GM21515 (cell line): ENCODE results near the gene CORO2A.

Source experiments
- ATAC-seq: cut with Tn5 transposase; IDR thresholded peaks from one replicate; pipeline ENCODE4 v1.9.1; 2021; ENCODE audit not compliant: unreplicated experiment

The CORO2A gene, protein sequence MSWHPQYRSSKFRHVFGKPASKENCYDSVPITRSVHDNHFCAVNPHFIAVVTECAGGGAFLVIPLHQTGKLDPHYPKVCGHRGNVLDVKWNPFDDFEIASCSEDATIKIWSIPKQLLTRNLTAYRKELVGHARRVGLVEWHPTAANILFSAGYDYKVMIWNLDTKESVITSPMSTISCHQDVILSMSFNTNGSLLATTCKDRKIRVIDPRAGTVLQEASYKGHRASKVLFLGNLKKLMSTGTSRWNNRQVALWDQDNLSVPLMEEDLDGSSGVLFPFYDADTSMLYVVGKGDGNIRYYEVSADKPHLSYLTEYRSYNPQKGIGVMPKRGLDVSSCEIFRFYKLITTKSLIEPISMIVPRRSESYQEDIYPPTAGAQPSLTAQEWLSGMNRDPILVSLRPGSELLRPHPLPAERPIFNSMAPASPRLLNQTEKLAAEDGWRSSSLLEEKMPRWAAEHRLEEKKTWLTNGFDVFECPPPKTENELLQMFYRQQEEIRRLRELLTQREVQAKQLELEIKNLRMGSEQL

GRCh38 chr9:98192503-98193335 is at the start of gene CORO2A:
CORO2A (minus strand) TSS chr9:98192637; CDS start chr9:98157660, 34,977 bp downstream.
- ATAC-seq: peak; percentile 63

DNA sequence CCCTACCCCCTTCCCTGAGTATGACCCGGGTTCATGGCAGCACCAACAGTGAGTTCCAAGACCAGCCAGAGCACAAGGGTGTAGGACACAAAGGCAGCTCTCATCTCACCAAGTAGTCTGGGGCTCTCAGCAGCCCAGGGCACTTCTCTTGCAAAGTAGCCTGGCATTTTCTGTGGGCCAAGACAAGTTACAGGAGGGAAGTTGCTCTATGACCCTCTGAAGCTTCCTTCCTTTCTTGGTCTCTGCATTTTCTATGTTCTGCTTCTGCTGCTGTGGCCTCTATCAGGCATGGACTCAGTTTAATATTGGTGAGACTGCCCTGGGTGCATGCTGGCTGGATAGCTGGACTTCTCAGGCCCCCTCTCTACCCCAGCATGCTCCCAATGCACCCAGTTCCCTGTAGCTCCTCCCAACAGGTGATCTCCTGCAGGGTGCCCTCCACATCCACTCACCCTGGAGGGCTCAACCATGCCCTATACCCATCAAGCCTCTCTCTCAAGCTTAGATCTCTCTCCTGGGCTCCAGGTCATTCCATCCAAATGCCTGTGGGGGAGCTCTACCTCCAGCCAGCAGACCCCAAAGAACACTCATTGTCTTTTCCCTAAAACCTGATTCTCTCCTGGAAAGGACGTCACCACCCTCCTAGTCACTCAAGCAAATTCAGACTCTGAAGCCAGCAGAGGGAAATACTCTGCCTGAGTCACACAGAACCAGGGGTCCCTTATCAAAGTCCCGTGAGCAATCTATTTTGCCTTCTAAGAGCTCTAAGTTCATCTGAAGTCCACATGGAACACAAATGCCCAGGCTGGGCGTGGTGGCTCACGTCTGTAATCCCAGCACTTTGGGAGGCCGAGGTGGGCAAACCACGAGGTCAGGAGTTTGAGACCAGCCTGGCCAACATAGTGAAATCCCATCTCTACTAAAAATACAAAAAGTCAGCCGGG is 49.2 kb upstream of the CORO2A start:
- no peak for ATAC-seq

DNA sequence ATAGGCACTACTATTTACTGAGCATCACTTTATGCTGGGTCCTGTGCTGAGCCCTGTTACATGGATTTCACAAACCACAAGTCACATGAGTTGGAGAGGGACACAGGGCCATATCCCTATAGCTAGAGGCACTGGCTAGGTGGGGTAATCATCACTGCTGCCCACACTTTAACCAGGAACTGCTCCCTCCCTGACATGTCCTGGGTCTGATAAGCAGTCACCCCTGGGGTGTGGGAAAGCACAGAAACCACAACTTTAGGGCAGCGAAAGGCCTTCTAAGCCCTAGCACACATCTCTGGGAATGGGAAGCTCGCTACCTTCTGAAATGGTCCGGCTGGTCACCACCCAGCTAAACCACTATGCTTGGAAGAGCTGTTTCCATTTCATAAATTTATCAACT is 48.0 kb upstream of the CORO2A start:
- ATAC-seq: no peak

- no peak for ATAC-seq
These were observed 44.6 kb upstream of the CORO2A start for GRCh38 chr9:98236901-98237487.

GRCh38 chr9:98235126-98235525 is 42.7 kb upstream of the CORO2A start:
- ATAC-seq: no peak

GRCh38 chr9:98234245-98234825 is 41.9 kb upstream of the CORO2A start:
- ATAC-seq: no peak

DNA sequence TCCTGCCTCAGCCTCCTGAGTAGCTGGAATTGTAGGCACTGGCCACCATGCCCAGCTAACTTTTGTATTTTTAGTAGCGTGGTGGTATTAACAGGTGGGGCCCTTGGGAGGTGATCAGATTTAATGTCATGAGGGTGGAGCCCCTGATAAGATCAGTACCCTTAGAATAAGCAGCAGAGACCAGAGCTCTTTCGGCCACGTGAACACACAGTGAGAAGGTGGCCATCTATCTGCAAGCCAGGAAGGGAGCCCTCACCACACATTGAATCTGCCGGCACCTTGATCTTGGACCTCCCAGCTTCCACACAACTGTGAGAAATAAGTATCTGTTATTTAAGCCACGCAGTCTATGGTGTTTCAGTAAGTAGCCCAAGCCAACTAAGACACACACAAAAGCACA is 40.5 kb upstream of the CORO2A start:
- no peak for ATAC-seq

- ATAC-seq: no peak
These were observed 39.5 kb upstream of the CORO2A start for GRCh38 chr9:98231770-98232478.

- no peak for ATAC-seq
These were observed 38.4 kb upstream of the CORO2A start for GRCh38 chr9:98230789-98231188.

DNA sequence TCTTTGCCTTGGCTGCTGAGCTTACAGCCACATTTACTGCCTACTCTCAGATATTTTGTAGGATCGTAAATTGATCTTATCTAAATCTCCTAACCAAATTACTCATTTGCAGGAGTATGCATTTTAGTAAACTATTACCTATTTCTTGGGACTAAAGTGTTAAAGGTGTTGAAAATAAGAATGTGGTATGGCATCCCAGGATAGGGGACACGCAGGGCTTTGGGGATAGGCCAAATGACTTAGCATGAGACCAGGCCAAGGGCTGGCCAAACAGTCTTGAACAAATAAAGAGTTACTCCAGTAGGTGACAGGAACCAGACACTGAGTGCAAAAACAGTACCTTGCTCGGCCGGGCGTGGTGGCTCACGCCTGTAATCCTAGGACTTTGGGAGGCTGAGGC is 37.9 kb upstream of the CORO2A start:
- ATAC-seq: no peak

DNA sequence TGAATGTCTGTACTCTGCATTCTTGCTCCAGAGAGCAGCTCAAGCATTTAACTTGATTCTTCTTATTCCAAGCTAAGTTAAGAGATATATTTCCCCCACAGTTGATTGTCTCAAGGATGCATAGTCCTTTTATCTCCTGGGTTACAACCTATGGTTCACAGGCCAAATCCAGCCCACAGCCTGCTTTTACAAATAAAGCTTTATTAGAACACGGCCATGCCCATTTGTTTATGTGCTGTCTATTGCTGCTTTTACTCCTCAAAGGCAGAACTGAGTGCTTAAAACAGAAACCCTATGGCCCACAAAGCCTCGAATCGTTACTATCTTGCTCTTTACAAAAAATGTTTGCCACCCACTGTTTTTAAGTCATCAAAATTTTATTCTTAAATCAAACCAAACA is 37.2 kb upstream of the CORO2A start:
- no peak for ATAC-seq

DNA sequence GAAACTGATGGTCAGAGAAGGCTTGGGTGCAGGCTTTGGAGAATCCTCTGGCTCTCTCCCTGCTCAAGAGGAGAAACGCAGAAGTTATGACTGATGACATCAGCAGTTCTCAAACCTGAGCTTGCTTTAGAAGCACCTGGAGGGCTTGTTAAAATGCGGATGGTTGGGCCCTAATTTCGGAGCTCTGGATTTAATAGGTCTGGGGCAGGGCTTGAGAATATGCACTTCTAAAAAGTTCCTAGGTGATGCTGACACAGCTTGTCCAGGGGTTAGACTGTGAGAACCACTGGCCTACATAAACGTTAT is 36.6 kb upstream of the CORO2A start:
- ATAC-seq: no peak

DNA sequence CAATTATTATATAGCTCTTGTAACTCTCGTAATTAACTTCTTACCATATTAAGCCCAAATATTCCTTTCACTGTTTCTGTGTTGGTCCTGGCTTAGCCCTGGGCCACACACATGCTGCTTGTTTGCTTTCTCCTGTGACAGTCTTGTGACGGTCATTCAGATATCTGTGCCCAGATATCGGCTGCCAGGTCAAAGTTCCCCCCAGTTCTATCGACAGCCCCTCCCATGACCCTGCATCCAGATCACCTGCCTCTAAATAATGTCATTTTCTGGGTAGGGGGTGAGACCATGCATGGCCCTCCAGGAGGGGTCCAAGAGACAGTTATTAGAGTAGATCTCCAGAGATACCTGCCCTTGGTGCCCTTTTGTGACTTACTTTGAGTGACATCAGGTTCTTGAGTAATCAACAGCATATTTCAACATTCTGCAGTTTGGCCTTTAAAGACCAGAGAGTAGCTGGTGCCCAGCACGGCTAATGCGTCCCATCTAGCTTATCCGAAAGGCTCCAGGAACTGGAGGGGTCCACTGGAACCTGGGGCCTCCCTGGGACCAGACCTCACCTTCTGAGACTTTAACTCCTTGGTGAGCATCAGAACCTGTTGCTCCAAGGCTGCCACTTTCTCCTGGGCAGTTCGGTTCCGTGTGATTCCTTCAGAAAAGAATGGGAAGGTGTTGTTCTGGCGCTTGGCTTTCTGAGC is 36.1 kb upstream of the CORO2A start:
- ATAC-seq: no peak

GRCh38 chr9:98227883-98228282 is 35.4 kb upstream of the CORO2A start:
- no peak for ATAC-seq

DNA sequence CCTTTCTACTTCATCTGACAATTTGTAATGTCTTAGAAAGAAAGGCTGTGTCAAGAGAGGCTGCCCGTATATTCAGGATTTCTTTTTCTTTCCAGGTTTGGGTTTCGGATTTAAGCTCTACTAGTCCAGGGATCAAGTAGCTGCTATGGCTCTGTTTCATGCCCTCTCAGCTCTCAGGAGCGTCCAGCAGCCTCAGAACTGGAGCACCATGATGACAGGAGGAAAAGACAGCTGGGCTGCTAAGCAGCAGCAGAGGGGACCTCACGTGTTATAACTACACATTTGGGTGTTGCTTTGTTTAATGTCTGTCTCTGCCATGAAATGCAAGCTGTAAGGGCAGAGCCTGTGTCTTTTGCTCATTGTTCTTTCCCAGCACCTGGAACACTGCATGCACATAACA is 34.5 kb upstream of the CORO2A start:
- no peak for ATAC-seq

DNA sequence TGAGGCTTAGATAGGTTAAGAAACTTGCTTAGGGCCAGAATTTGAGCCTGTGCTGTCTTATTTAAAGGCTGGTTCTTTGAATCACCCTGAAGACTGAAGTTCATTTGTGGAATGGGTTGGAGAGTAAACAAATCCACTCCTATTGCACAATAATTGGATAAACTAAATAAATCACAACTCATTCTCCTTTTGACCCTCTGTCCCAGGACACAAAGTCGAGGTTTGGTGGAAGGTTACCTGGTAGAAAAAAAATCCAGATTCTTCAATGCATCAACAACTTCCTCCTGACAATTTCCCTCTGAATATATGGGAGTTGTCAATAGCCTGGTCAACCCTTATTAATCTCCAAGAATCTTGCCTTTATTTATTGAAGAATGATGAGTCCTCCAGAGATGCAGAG is 34.1 kb upstream of the CORO2A start:
- no peak for ATAC-seq

DNA sequence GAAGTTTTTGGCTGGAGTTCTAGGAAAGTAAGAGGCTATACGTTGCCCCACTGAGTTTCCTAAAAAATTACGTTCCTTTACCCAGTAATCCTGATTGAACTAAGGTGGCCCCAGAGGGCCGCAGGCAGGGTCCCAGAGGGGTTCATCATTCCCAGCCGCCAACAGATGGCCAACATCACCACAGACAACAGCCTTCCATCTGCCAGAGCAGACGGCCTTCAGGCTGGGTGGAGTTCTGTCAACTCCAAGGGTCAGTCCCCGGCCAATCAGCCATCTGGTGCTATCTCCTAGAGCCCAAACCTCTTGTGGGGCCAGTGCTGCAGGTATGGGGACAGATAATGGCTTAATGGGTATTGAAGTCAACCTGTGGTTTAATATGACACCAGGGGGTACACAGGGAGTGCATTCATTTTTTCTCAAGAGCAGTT is 32.6 kb upstream of the CORO2A start:
- ATAC-seq: no peak

- ATAC-seq: no peak
These were observed 30.7 kb upstream of the CORO2A start for GRCh38 chr9:98222885-98223691.
